Right hindlimb (tissue), 1 donor: ENCODE results near the gene MYO5C.
"Not testable (repeated sequence)": the region's sequence is repeated elsewhere in the genome, so short reads cannot be mapped to it uniquely, and the experiment has no call there.

Experiments used
- DNase-seq: peaks from one replicate; pipeline ENCODE4 v3.0.0-alpha.2; 2018

MYO5C gene

GRCh38 chr15:52171386-52171785, 124.2 kb downstream of the MYO5C start:
- no peak for DNase-seq

DNA sequence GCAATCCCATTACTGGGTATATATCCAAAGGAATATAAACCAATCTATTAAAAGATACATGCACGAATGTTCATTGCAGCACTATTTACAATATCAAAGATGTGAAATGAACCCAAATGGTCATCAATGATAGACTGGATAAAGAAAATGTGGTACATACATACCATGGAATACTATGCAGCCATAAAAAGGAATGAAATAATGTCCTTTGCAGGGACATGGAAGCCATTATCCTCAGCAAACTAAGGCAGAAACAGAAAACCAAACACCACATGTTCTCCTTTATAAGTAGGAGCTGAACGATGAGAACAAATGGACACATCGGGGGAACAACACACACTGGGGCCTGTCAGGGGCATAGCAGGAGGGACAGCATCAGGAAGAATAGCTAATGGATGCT, 125.4 kb downstream of the MYO5C start:
- not testable (repeated sequence) for DNase-seq

DNA sequence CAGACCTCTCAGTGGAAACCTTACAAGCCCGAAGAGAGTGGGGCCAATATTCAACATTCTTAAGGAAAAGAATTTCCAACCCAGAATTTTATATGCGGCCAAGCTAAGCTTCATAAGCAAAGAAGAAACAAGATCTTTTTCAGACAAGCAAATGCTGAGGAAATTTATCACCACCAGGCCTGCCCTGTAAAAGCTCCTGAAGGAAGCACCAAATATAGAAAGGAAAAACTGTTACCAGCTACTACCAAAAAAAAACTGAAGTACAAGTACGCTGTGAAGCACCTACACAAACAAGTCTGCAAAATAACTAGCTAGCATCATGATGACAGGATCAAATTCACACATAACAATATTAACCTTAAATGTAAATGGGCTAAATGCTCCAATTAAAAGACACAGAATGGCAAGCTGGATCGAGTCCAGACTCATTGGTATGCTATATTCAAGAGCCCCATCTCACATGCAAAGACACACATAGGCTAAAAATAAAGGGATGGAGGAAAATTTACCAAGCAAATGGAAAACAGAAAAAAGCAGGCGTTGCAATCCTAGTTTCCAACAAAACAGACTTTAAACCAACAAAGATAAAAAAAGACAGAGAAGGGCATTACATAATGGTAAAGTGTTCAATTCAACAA, 130.0 kb downstream of the MYO5C start:
- not testable (repeated sequence) for DNase-seq

DNA sequence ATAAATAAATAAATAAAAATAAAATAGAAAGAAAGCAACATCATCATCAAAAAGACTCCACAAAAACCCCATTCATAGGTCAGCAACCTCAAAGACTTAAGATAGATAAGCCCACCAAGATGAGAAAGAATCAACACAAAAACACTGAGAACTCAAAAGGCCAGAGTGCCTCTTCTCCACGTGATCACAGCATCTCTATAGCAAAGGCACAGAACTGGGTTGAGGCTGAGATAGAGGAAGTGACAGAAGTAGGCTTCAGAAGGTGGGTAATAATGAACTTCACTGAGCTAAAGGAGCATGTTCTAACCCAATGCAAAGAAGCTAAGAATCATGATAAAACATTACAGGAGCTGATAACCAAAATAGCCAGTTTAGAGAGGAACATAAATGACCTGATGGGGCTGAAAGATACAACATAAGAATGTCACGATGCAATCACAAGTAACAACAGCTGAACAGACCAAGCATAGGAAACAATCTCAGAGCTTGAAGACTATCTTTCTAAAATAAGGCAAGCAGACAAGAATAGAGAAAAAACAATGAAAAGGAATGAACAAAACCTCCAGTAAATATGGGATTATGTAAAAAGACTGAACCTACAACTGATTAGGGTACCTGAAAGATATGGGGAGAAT, 130.9 kb downstream of the MYO5C start:
- DNase-seq = no peak

DNA sequence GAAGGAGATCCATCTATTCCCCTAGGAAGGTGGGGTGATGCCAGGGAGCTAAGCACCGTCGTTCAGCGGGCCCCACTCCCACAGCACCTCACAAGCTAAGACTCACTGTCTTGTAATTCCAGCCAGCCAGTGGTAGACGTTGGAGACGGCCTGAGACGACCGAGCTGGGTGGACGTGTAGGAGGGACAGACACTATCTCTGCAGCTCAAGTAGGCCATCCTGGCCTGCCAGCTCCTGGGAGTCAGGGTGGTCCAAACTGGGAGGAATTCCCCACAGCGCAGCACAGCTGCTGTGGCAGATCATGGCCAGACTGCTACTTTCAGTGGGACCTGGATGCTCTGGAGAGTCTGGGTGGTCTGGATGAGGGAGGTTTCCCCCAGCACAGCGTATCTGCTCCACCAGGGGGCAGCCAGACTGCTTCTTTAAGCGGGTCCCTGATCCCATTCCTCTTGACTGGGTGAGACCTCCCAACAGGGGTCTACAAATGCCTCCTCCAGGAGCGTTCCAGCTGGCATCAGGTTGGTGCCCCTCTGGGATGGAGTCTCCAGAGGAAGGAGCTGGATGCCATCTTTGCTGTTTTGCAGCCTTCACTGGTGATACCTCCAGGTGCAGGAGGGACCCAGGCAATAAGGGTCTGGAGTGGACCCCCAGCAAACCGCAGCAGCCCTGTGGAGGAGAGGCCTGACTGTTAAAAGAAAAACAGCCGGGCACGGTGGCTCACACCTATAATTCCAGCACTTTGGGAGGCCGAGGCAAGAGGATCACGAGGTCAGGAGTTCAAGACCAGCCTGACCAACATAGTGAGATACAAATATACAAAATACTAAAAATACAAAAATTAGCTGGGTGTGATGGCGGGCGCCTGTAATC, 132.0 kb downstream of the MYO5C start:
- DNase-seq = no peak

DNA sequence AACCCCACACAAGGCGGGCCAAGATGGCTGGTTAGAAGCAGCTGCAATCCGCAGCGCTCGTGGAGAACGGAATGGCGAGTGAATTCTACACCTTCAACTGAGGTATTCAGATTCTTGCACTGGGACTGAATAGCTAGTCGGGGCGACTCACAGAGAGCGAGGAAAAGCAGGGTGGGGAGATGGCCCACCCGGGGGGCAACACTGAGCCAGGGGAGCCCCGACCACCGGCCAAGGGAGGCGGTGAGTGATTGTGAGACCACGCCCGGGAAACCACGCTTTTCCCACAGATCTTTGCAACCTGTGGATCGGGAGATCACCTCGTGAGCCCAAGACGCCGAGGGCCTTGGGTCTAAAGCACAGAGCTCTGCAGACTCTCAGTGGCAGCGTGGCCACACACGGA, 132.7 kb downstream of the MYO5C start:
- no peak for DNase-seq

GRCh38 chr15:52162260-52162659, 133.3 kb downstream of the MYO5C start:
- DNase-seq = no peak

- DNase-seq = no peak
Observed at GRCh38 chr15:52161406-52161966, 134.1 kb downstream of the MYO5C start.

- no peak for DNase-seq
Observed at GRCh38 chr15:52159645-52160044, 136.0 kb downstream of the MYO5C start.

DNA sequence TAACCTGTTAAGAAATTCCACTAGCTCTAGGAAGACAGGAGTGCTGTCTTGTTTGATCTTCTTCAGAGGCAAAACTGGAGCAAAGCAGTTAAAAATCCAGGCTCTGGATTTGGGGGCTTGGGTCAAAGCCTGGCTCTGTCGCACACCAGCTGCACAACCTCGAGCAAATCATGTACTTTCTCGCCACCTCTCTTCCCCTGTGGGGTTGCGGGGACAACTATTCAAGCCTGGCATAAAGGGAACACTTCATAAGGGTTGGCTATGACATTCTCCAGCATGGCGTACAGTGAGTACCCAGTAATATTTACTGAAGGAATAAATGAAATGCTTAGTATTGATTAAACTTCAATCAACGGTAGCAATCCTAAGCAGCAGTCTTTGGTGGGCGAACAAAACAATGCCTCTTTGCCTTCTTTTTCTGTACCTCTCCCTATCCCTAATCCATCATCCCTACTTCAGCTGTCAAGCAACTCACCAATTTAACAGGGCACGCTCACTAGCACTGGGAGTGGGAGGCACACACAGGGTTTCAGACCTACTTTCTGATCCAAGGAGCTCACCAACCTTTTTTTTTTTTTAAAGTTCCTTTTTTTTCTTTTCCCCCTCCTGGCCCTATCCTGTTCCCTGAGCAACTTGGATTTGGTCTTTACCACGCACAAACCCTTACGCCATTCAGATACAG, 137.4 kb downstream of the MYO5C start:
- no peak for DNase-seq

- DNase-seq = no peak
Observed at GRCh38 chr15:52155878-52156277, 139.7 kb downstream of the MYO5C start.

DNA sequence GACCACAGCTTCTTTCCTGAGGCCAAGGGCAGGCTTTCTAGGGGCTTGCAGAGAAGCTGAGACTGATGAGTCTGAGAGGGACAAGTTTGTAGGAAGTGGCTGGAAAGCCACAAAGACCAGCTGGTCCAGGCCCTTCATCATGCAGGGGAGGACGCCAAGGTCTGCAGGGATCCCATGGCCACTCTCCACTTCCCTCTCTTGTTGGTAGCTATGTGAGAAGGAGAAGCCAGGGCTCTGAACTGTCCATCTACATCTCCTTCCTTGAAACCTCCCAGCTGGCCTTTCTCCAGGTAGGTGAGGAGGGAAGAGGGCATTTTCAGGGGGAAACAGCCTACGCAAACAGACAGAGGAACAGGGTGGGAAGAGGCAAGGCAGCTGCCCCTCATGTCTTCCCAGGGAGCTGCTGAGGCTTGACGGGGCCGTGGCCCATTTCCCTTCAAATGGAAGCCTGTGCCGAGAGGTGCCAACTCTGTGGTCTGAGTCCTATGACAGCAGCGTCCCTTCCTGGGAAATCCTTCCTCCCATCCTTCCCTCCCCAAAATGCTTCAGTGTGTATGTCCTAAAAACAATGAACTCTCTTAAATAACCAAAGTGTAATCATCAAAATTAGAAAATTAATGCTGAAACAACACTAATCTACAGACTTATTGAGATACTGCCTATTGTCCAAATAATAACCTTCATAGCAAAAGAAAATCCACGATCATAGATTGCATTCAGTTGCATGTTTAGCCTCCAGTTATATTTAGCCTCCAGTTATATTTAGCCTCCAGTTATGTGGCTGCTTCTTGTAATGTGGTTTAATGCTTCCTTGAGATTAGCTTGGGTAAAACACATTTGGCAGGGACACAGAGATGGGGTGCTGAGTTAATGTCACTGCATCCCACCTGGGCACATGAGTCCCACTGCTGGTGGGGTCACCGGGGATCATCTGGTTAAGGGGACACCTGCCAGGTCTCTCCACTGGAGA, 140.4 kb downstream of the MYO5C start:
- no peak for DNase-seq

- no peak for DNase-seq
Observed at GRCh38 chr15:52153900-52154895, 141.4 kb downstream of the MYO5C start.

- DNase-seq = no peak
Observed at GRCh38 chr15:52151353-52151752, 144.3 kb downstream of the MYO5C start.

GRCh38 chr15:52150871-52151270, 144.7 kb downstream of the MYO5C start:
- DNase-seq = no peak

DNA sequence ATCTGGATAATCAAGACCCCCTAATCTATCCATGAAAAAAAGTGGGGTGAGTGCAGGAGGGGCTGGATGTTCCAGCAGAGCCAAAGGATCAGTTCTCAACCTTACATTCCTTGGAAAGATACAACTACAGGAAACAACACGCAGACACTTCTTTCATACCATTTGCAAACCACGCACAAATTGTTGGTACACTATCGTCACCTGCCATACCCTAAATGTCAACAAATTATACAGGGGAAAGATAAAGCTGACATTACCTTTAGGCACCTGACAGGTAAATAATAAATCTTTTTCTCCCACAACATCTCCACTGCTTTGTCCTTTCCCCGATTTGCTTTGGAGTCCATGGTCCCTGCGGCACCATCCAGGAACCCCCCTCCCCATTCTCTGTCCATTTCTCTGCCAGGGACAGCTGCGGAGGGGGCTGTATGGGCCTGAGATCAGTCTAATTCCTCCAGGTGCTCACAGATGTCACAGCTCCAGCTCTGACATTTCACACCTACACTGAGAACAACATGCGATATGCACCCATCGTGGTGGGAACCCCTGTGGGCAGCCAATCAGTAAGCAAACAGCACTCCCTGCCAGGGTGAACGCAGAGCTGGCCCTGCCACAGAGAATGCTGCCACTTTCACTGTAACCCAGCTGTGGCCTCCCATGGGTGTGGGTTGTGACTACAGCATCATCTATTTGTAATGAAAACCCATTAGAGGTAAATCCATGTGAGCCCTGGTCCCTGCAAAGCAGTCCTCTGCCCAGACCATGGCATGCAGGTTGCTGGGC, 145.4 kb downstream of the MYO5C start:
- DNase-seq = no peak

DNA sequence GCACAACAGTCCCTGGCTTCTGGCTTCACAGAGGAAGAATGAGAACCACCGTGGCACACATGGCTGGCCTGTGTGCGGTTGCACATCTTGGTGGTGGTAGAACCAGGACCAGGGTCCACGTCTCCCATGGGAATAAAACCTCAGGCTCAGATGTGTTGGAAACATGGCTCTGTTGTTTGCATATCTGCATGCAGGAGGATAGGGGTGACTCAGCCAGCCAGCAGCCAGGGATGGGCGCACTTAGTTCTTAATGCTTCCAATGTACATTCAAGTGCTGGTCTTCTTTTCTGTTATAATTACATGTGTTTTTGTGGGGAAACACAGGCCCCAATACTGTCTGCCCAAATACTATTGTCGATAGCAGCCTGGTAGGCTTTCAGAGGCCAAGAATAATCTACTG, 147.2 kb downstream of the MYO5C start:
- DNase-seq = no peak

DNA sequence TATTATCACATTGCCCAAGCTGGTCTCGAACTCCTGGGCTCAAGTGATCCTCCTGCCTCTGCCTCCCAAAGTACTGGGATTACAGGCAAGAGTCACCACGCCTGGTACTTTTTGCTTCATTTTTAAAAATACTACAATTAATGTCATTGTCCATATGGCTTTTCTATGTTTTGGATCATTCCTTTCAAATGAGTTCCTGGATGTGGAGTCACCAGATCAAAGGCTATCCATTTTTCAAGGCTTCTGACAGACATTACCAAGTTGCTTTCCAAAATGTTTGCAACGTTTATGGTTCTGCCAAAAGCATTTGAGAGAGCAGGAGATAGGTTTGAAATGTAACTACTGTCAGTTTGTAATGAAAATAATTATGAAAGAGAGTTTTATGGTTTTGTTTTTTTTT, 148.8 kb downstream of the MYO5C start:
- no peak for DNase-seq

DNA sequence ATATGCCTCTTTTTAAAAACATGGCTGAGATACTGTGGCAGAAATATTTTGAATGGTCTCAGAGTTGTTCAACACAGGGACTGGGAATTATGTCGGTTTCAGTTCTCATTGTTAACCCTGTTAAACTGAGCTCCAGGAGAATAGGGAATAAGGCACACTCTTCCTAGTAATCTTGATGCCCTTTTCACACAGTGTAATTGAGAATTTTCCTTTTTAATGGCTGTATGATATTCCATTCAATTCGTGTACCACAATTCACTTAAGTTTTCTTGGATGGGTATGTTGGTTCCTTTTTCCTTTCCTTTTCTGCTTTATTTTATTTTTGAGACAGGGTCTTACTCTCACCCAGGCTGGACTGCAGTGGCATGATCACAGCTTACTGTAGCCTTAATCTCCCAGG, 149.3 kb downstream of the MYO5C start:
- DNase-seq = no peak
